H1 (cell line): ENCODE measurements around the gene EGFLAM.

Experiments
- CBX5 ChIP-seq: fragments of 300-800, 300-1000 bp; sonication (generic); IDR thresholded peaks from 2 replicates; pipeline ENCODE4 v1.7.1; 2016; ENCODE audit warnings: antibody characterized with exemption, low read length, low read depth
- CBX8 ChIP-seq: fragments of 300-800, 300-1000 bp; sonication (generic); IDR thresholded peaks from 2 replicates; pipeline ENCODE4 v1.7.1; 2016; ENCODE audit warnings: low read depth, low read length, borderline replicate concordance
- CEBPB ChIP-seq: IDR thresholded peaks from 2 replicates; pipeline ENCODE4 v1.6.1; 2012; ENCODE audit warnings: low read depth, low read length
- EZH2 ChIP-seq: fragments of 200-600 bp; sonication (generic); IDR thresholded peaks from 2 replicates; pipeline ENCODE4 v1.7.1; 2012; ENCODE audit warnings: low read depth, mild to moderate bottlenecking, moderate library complexity, low read length, inconsistent platforms; ENCODE audit not compliant: severe bottlenecking
- KDM5A ChIP-seq: fragments of 200-600 bp; IDR thresholded peaks from 2 replicates; pipeline ENCODE4 v1.7.1; 2012; ENCODE audit warnings: mild to moderate bottlenecking, low read length, inconsistent platforms, mixed read lengths
- POLR2AphosphoS5 ChIP-seq: IDR thresholded peaks from 2 replicates; pipeline ENCODE4 v1.6.1; 2011; ENCODE audit warnings: low read depth, low read length
- SP4 ChIP-seq: IDR thresholded peaks from 2 replicates; pipeline ENCODE4 v1.6.1; 2012; ENCODE audit warnings: low read length, inconsistent platforms
- YY1 ChIP-seq: IDR thresholded peaks from 2 replicates; pipeline ENCODE4 v1.6.1; 2011; ENCODE audit warnings: low read depth, mild to moderate bottlenecking, low read length
- TF ChIP-seq, protein P1 (sequence below), 3 experiments: IDR thresholded peaks; 1 replicate in 2 of 3; 2 replicates in 1 of 3; pipeline versions ENCODE4 v1.5.1 to v1.6.1; 2011; ENCODE audit warnings: low read length in 3 of 3, mild to moderate bottlenecking in 3 of 3, inconsistent platforms in 2 of 3, low read depth in 1 of 3, moderate library complexity in 1 of 3; ENCODE audit not compliant: insufficient read depth in 1 of 3; ENCODE audit errors: control extremely low read depth in 1 of 3
- TF ChIP-seq, protein P2 (sequence below): fragments of 300-600 bp; sonication (generic); IDR thresholded peaks from 2 replicates; pipeline ENCODE4 v1.7.1; 2012; ENCODE audit warnings: low read length, moderate library complexity, mild to moderate bottlenecking, inconsistent platforms; ENCODE audit not compliant: insufficient replicate concordance

DNA sequence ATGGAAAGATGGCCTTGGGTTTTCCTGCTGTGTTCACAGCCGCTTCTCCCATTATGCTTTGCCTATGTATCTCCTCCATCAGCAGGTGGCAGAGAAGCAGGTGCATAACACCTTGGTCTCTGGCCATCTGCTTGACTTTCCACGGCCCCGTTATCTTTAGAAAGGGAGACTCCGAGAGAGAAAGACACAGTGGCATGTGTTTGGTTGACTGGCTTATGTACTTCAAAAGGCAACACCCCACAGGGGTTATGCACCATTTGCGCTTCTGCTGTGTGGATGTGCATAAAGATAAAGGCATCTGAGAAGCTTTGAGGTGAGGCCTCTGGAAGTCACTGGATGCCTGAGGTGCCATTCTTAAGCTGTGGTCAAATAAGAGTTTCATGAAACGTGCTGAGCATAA lies 138.4 kb downstream of the EGFLAM start:
- TF ChIP-seq, protein P1, sequence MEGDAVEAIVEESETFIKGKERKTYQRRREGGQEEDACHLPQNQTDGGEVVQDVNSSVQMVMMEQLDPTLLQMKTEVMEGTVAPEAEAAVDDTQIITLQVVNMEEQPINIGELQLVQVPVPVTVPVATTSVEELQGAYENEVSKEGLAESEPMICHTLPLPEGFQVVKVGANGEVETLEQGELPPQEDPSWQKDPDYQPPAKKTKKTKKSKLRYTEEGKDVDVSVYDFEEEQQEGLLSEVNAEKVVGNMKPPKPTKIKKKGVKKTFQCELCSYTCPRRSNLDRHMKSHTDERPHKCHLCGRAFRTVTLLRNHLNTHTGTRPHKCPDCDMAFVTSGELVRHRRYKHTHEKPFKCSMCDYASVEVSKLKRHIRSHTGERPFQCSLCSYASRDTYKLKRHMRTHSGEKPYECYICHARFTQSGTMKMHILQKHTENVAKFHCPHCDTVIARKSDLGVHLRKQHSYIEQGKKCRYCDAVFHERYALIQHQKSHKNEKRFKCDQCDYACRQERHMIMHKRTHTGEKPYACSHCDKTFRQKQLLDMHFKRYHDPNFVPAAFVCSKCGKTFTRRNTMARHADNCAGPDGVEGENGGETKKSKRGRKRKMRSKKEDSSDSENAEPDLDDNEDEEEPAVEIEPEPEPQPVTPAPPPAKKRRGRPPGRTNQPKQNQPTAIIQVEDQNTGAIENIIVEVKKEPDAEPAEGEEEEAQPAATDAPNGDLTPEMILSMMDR (IDR thresholded peaks at IDR 0.05; ENCODE audit: control extremely low read depth in 1 of 3, insufficient read depth in 1 of 3, low read depth in 1 of 3, low read length in 3 of 3): no peak
- TF ChIP-seq, protein P2, sequence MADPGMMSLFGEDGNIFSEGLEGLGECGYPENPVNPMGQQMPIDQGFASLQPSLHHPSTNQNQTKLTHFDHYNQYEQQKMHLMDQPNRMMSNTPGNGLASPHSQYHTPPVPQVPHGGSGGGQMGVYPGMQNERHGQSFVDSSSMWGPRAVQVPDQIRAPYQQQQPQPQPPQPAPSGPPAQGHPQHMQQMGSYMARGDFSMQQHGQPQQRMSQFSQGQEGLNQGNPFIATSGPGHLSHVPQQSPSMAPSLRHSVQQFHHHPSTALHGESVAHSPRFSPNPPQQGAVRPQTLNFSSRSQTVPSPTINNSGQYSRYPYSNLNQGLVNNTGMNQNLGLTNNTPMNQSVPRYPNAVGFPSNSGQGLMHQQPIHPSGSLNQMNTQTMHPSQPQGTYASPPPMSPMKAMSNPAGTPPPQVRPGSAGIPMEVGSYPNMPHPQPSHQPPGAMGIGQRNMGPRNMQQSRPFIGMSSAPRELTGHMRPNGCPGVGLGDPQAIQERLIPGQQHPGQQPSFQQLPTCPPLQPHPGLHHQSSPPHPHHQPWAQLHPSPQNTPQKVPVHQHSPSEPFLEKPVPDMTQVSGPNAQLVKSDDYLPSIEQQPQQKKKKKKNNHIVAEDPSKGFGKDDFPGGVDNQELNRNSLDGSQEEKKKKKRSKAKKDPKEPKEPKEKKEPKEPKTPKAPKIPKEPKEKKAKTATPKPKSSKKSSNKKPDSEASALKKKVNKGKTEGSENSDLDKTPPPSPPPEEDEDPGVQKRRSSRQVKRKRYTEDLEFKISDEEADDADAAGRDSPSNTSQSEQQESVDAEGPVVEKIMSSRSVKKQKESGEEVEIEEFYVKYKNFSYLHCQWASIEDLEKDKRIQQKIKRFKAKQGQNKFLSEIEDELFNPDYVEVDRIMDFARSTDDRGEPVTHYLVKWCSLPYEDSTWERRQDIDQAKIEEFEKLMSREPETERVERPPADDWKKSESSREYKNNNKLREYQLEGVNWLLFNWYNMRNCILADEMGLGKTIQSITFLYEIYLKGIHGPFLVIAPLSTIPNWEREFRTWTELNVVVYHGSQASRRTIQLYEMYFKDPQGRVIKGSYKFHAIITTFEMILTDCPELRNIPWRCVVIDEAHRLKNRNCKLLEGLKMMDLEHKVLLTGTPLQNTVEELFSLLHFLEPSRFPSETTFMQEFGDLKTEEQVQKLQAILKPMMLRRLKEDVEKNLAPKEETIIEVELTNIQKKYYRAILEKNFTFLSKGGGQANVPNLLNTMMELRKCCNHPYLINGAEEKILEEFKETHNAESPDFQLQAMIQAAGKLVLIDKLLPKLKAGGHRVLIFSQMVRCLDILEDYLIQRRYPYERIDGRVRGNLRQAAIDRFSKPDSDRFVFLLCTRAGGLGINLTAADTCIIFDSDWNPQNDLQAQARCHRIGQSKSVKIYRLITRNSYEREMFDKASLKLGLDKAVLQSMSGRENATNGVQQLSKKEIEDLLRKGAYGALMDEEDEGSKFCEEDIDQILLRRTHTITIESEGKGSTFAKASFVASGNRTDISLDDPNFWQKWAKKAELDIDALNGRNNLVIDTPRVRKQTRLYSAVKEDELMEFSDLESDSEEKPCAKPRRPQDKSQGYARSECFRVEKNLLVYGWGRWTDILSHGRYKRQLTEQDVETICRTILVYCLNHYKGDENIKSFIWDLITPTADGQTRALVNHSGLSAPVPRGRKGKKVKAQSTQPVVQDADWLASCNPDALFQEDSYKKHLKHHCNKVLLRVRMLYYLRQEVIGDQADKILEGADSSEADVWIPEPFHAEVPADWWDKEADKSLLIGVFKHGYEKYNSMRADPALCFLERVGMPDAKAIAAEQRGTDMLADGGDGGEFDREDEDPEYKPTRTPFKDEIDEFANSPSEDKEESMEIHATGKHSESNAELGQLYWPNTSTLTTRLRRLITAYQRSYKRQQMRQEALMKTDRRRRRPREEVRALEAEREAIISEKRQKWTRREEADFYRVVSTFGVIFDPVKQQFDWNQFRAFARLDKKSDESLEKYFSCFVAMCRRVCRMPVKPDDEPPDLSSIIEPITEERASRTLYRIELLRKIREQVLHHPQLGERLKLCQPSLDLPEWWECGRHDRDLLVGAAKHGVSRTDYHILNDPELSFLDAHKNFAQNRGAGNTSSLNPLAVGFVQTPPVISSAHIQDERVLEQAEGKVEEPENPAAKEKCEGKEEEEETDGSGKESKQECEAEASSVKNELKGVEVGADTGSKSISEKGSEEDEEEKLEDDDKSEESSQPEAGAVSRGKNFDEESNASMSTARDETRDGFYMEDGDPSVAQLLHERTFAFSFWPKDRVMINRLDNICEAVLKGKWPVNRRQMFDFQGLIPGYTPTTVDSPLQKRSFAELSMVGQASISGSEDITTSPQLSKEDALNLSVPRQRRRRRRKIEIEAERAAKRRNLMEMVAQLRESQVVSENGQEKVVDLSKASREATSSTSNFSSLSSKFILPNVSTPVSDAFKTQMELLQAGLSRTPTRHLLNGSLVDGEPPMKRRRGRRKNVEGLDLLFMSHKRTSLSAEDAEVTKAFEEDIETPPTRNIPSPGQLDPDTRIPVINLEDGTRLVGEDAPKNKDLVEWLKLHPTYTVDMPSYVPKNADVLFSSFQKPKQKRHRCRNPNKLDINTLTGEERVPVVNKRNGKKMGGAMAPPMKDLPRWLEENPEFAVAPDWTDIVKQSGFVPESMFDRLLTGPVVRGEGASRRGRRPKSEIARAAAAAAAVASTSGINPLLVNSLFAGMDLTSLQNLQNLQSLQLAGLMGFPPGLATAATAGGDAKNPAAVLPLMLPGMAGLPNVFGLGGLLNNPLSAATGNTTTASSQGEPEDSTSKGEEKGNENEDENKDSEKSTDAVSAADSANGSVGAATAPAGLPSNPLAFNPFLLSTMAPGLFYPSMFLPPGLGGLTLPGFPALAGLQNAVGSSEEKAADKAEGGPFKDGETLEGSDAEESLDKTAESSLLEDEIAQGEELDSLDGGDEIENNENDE: no peak
- TF ChIP-seq SP4 (no peak), KDM5A (no peak), POLR2AphosphoS5 (no peak), EZH2 (no peak), CEBPB (no peak), CBX8 (no peak), YY1 (no peak), CBX5 (no peak)
